GM20000 (cell line): ENCODE data around the gene TMEFF1.
A peak's percentile ranks its signal among the peaks of the same experiment; 100 is the strongest.
"Not testable (repeated sequence)": the region's sequence is repeated elsewhere in the genome, so short reads cannot be mapped to it uniquely, and the experiment has no call there.

Experiments
- DNase-seq: peaks from one replicate; pipeline ENCODE4 v3.0.0; 2012; ENCODE audit warnings: low spot score
- CTCF ChIP-seq: IDR thresholded peaks from 2 replicates; pipeline ENCODE4 v1.5.1; 2012; ENCODE audit warnings: mild to moderate bottlenecking, control low read depth; ENCODE audit errors: extremely low read depth, missing control alignments

TMEFF1 gene

GRCh38 chr9:100525563-100525962, 52.6 kb downstream of the TMEFF1 start:
- no peak for DNase-seq
- TF ChIP-seq CTCF = no peak

GRCh38 chr9:100527180-100527794, 54.3 kb downstream of the TMEFF1 start:
- DNase-seq = not testable (repeated sequence)

- no peak for DNase-seq
- TF ChIP-seq CTCF = no peak
Measured at GRCh38 chr9:100534401-100534800, 61.5 kb downstream of the TMEFF1 start.

GRCh38 chr9:100540327-100540726, 67.4 kb downstream of the TMEFF1 start:
- TF ChIP-seq CTCF = no peak
- no peak for DNase-seq

- DNase-seq = no peak
- TF ChIP-seq CTCF = no peak
Measured at GRCh38 chr9:100549048-100549447, 76.1 kb downstream of the TMEFF1 start.

- no peak for TF ChIP-seq CTCF
- DNase-seq = no peak
Measured at GRCh38 chr9:100554935-100555401, 82.0 kb downstream of the TMEFF1 start.

- peak; percentile 16 for DNase-seq
- TF ChIP-seq CTCF = no peak
Measured at GRCh38 chr9:100555471-100555870, 82.5 kb downstream of the TMEFF1 start.

GRCh38 chr9:100557053-100557452, 84.1 kb downstream of the TMEFF1 start:
- TF ChIP-seq CTCF = no peak
- DNase-seq = no peak
